GM19452 (cell line): Measurements from ENCODE around the gene THBS2.
"Not testable (repeated sequence)": the region's sequence is repeated elsewhere in the genome, so short reads cannot be mapped to it uniquely, and the experiment has no call there.

Experiments used
- ATAC-seq: cut with Tn5 transposase; IDR thresholded peaks from one replicate; pipeline ENCODE4 v1.9.1; 2021; ENCODE audit not compliant: unreplicated experiment

The THBS2 gene

GRCh38 chr6:169273511-169273910 is 19.9 kb upstream of the THBS2 start:
- ATAC-seq = no peak

- ATAC-seq = no peak
Measured at GRCh38 chr6:169271877-169272216, 18.2 kb upstream of the THBS2 start.

GRCh38 chr6:169271158-169271876 is 17.7 kb upstream of the THBS2 start:
- ATAC-seq = no peak

- not testable (repeated sequence) for ATAC-seq
Measured at GRCh38 chr6:169270077-169270380, 16.4 kb upstream of the THBS2 start.

- no peak for ATAC-seq
Measured at GRCh38 chr6:169269180-169270076, 15.8 kb upstream of the THBS2 start.

GRCh38 chr6:169268276-169268675 is 14.6 kb upstream of the THBS2 start:
- no peak for ATAC-seq

GRCh38 chr6:169266746-169267591 is 13.3 kb upstream of the THBS2 start:
- no peak for ATAC-seq

GRCh38 chr6:169266261-169266660 is 12.6 kb upstream of the THBS2 start:
- no peak for ATAC-seq

- no peak for ATAC-seq
Measured at GRCh38 chr6:169265486-169266131, 12.0 kb upstream of the THBS2 start.

GRCh38 chr6:169263836-169264608 is 10.4 kb upstream of the THBS2 start:
- ATAC-seq = no peak

- no peak for ATAC-seq
Measured at GRCh38 chr6:169263374-169263773, 9.7 kb upstream of the THBS2 start.

- not testable (repeated sequence) for ATAC-seq
Measured at GRCh38 chr6:169262602-169263001, 9.0 kb upstream of the THBS2 start.

GRCh38 chr6:169256518-169256917 is 2.9 kb upstream of the THBS2 start:
- ATAC-seq = no peak

- no peak for ATAC-seq
Measured at GRCh38 chr6:169256061-169256460, 2.4 kb upstream of the THBS2 start.

- ATAC-seq = no peak
Measured at GRCh38 chr6:169255643-169256042, 2.0 kb upstream of the THBS2 start.

GRCh38 chr6:169254456-169255316 is 1.0 kb upstream of the THBS2 start:
- ATAC-seq = no peak

- ATAC-seq = no peak
Measured at GRCh38 chr6:169252505-169253189, 999 bp downstream of the THBS2 start.

- no peak for ATAC-seq
Measured at GRCh38 chr6:169251822-169252504, 1.7 kb downstream of the THBS2 start.
